Spinal cord (tissue), 10 donors: ENCODE data around the gene SYT15. TPM values are rescaled to one million over a fixed set of nuclear protein-coding genes. Genes with fewer than 3 reads are reported as not detected.

Experiments
- DNase-seq, 6 donors: peaks; one replicate each; pipeline versions ENCODE4 v3.0.0 to v3.0.0-alpha.2; 2013 to 2015; ENCODE audit warnings: low spot score in 6 of 6, low read depth in 4 of 6
- H3K27ac ChIP-seq: one replicate; pipeline ENCODE4 v1.5.1; 2013; ENCODE audit warnings: low read depth, low read length, control low read depth
- H3K27me3 ChIP-seq: one replicate; pipeline ENCODE4 v1.6.1; 2013; ENCODE audit warnings: low read length; ENCODE audit not compliant: control insufficient read depth, insufficient read depth
- H3K36me3 ChIP-seq: one replicate; pipeline ENCODE4 v1.6.1; 2013; ENCODE audit warnings: low read length; ENCODE audit not compliant: control insufficient read depth, insufficient read depth
- H3K4me1 ChIP-seq: one replicate; pipeline ENCODE4 v1.6.1; 2013; ENCODE audit warnings: low read length; ENCODE audit not compliant: control insufficient read depth, insufficient read depth
- H3K4me3 ChIP-seq: one replicate; pipeline ENCODE4 v1.5.1; 2013; ENCODE audit warnings: low read depth, low read length, control low read depth
- H3K9me3 ChIP-seq: one replicate; pipeline ENCODE4 v1.6.1; 2013; ENCODE audit warnings: low read length; ENCODE audit not compliant: control insufficient read depth, insufficient read depth
- WGBS: methylation state at CpG from one replicate; pipeline ENCODE4 v1.1.5; 2013; ENCODE audit warnings: missing lambda C conversion rate; ENCODE audit not compliant: insufficient coverage; 5-methylcytosine and 5-hydroxymethylcytosine counted together
- polyA plus RNA-seq, 2 donors: library from polyadenylated mRNA; unstranded; fragments of 120-200 nt; gene quantifications; one replicate each; pipeline ENCODE4 v1.2.1, GENCODE V29; 2013; ENCODE audit not compliant: insufficient read length in 2 of 2
- total RNA-seq, 2 donors: library from RNA; depleted of rRNA in 1 of 2; stranded (reverse); fragments of 120-200 nt in 1 of 2; fragments of >200 nt in 1 of 2; gene quantifications; one replicate each; pipeline versions ENCODE4 v1.2.3 to v1.2.4, GENCODE V29; 2013 to 2014
- donor health status: healthy.

Gene SYT15
- total and polyA plus RNA-seq, 4 donors: 3.3 to 15.2 (median 6.6) TPM

GRCh38 chr10:46550795-46551700, 27.9 kb upstream of the SYT15 start:
- no peak overlapping the region for H3K4me3 ChIP-seq
- no peak for DNase-seq
- peaks cover 42% of the 10 kb centered on the region for H3K4me1 ChIP-seq
- peaks cover 11% of the 10 kb centered on the region for H3K27me3 ChIP-seq
- peaks cover 33% of the 10 kb centered on the region for H3K36me3 ChIP-seq
- H3K9me3 ChIP-seq: no peaks in the 10 kb centered on the region
- no peak overlapping the region for H3K27ac ChIP-seq
- 76% methylated on average over 8 of the region's 8 CpGs for WGBS

- Histone ChIP-seq H3K4me3 (no peak overlapping the region), H3K9me3 (no peaks in the 10 kb centered on the region), H3K36me3 (peaks cover 33% of the 10 kb centered on the region), H3K27me3 (peaks cover 16% of the 10 kb centered on the region), H3K27ac (no peak overlapping the region), H3K4me1 (peaks cover 45% of the 10 kb centered on the region)
- no peak for DNase-seq
- WGBS: 84% methylated on average over 12 of the region's 12 CpGs
Measured at GRCh38 chr10:46551701-46552525, 27.0 kb upstream of the SYT15 start.

- Histone ChIP-seq H3K9me3 (no peaks in the 10 kb centered on the region), H3K27me3 (peaks cover 24% of the 10 kb centered on the region), H3K36me3 (peaks cover 36% of the 10 kb centered on the region), H3K4me1 (peaks cover 52% of the 10 kb centered on the region), H3K4me3 (no peak overlapping the region), H3K27ac (no peak overlapping the region)
- WGBS: 65% methylated on average over 10 of the region's 10 CpGs
- DNase-seq: no peak
Measured at GRCh38 chr10:46552526-46553237, 26.2 kb upstream of the SYT15 start.

- Histone ChIP-seq H3K4me1 (peaks cover 53% of the 10 kb centered on the region), H3K9me3 (no peaks in the 10 kb centered on the region), H3K4me3 (no peak overlapping the region), H3K27ac (no peak overlapping the region), H3K27me3 (peaks cover 29% of the 10 kb centered on the region), H3K36me3 (peaks cover 36% of the 10 kb centered on the region)
- WGBS: 90% methylated on average over 2 of the region's 2 CpGs
- DNase-seq: no peak
Measured at GRCh38 chr10:46553238-46554049, 25.5 kb upstream of the SYT15 start.

- Histone ChIP-seq H3K27me3 (peaks cover 35% of the 10 kb centered on the region), H3K4me1 (peaks cover 53% of the 10 kb centered on the region), H3K9me3 (no peaks in the 10 kb centered on the region), H3K4me3 (no peak overlapping the region), H3K27ac (no peak overlapping the region), H3K36me3 (peaks cover 32% of the 10 kb centered on the region)
- WGBS: 88% methylated on average over 7 of the region's 7 CpGs
- DNase-seq: no peak
Measured at GRCh38 chr10:46554166-46554781, 24.7 kb upstream of the SYT15 start.

GRCh38 chr10:46555366-46555712, 23.6 kb upstream of the SYT15 start:
- peaks cover 53% of the 10 kb centered on the region for H3K4me1 ChIP-seq
- no peaks in the 10 kb centered on the region for H3K9me3 ChIP-seq
- H3K4me3 ChIP-seq: peak overlapping the region; percentile 46
- 86% methylated on average over 4 of the region's 4 CpGs for WGBS
- H3K36me3 ChIP-seq: peaks cover 22% of the 10 kb centered on the region
- no peak for DNase-seq
- peaks cover 37% of the 10 kb centered on the region for H3K27me3 ChIP-seq
- H3K27ac ChIP-seq: no peak overlapping the region

- peak in 4 of 6 donors; percentile 35 to 90 (median 60) for DNase-seq
- no peaks in the 10 kb centered on the region for H3K9me3 ChIP-seq
Measured at GRCh38 chr10:46555713-46556514, 23.0 kb upstream of the SYT15 start.

More at GRCh38 chr10:46555713-46556514, 23.0 kb upstream of the SYT15 start:
- 9% methylated on average over 47 of the region's 47 CpGs for WGBS
- peak overlapping the region; percentile 46 for H3K4me3 ChIP-seq
- H3K36me3 ChIP-seq: peaks cover 18% of the 10 kb centered on the region
- peaks cover 38% of the 10 kb centered on the region for H3K27me3 ChIP-seq
- H3K4me1 ChIP-seq: peaks cover 53% of the 10 kb centered on the region
- H3K27ac ChIP-seq: no peak overlapping the region
